GM19238 (cell line): Measurements from ENCODE around the gene SPAG17.

Experiments
- DNase-seq: peaks from one replicate; pipeline ENCODE4 v3.0.0; 2011; ENCODE audit warnings: low spot score; ENCODE audit not compliant: insufficient read length

The SPAG17 gene

GRCh38 chr1:117911051-117911450 is 274.0 kb downstream of the SPAG17 start:
- DNase-seq = no peak

DNA sequence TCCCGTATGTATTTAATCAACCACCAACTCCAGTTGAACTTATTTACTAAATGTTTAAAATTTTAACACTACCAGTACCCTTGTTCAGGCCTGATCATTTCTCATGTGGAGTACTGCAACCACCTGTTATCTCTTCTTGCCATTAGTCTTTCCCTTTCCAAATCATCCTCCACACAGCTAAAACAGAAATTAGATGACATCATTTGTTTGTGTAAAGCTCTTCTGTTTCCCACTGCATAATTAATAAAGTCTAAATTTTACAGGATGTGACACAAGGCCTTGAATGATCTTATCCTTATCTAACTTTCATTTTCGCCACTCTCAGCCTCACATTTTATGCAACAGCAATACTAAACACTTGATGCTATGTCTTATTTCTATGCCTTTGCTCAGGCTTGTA is 280.0 kb downstream of the SPAG17 start:
- DNase-seq = no peak

DNA sequence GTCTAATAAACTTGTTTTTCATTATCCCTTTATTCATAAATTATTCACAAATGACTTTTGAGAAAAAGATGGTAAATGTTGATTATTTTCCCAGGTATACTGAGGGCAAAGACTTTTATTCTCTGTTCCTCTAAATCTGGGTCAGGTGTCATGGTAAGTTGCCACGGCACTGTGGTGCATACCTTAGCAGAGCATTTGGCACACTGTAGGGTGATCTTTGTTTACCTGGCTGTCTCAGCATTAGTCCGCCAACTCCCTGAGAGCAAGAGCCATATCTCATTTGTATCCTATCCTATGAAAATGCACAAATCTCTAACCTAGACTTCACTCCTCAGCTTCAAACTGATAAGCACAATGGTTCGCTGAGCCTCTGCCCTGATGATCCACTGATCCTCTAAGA is 280.5 kb downstream of the SPAG17 start:
- DNase-seq = no peak
